Measurements from ENCODE around the gene CDH13. TPM values are rescaled to one million over a fixed set of nuclear protein-coding genes. Genes with fewer than 3 reads are reported as not detected.

The CDH13 gene
- total and polyA plus RNA-seq, 9 of the 15 experiments (the other 6 are each of a cell fraction or from before 2014, with no cell fraction given) = 0.03 TPM; not detected in 8

DNA sequence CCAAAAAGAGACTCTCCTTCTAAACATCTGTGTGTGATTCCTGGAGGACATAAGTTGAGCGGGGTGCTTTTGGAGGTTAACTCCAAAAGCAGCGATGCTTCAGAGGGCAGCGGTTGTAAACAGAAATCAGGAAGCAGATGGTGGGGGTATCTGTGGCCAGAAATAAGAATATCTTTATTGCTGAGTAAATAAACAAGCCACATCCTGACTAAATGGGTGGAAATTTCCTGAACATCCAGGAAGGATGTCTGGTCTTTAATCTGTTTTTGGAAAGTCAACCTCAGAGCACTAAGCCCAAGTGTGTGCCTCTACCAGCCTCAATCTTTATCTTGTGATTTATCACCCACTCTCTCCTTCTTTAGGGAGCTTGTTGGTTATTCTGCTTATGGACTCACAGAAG is 123.3 kb downstream of the CDH13 start:
- H2AFZ ChIP-seq (ENCODE audit: low read depth, low read length) = no peak overlapping the region
- intact Hi-C loops (cut with micrococcal nuclease) = no loop called here
- in situ Hi-C loops (cut with MboI) = no loop called here
- CTCF ChIA-PET (ENCODE audit: low intra/inter-chr PET ratio) = no interaction called here
- H3K9me3 ChIP-seq (replicated peaks; ENCODE audit: control insufficient read depth, insufficient read depth, low read depth, low read length) = no peaks in the 10 kb centered on the region
- POLR2A ChIA-PET = no interaction called here
- no peaks in the 10 kb centered on the region for H3K79me2 ChIP-seq (ENCODE audit: control insufficient read depth, insufficient read depth, low read length)
- no peak overlapping the region for H3K27ac ChIP-seq (ENCODE audit: extremely low read depth, low read depth, low read length)
- no peaks in the 10 kb centered on the region for H4K20me1 ChIP-seq (replicated peaks; ENCODE audit: control insufficient read depth, insufficient read depth, low read length)
- no peak for TF ChIP-seq ZC3H4 (CRISPR knock-in tag; IDR thresholded peaks at IDR 0.05; ENCODE audit: borderline replicate concordance)
- TF ChIP-seq ZNF23 (CRISPR knock-in tag; IDR thresholded peaks at IDR 0.05) = no peak
- TF ChIP-seq, protein P1, sequence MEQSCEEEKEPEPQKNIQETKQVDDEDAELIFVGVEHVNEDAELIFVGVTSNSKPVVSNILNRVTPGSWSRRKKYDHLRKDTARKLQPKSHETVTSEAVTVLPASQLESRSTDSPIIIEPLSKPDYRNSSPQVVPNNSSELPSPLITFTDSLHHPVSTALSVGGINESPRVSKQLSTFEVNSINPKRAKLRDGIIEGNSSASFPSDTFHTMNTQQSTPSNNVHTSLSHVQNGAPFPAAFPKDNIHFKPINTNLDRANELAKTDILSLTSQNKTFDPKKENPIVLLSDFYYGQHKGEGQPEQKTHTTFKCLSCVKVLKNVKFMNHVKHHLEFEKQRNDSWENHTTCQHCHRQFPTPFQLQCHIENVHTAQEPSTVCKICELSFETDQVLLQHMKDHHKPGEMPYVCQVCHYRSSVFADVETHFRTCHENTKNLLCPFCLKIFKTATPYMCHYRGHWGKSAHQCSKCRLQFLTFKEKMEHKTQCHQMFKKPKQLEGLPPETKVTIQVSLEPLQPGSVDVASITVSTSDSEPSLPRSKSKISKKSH (CRISPR knock-in tag; IDR thresholded peaks at IDR 0.05) = no peak
- no peak for TF ChIP-seq FOXK2 (conservative IDR thresholded peaks at IDR 0.05 in 1 of 2, IDR thresholded peaks at IDR 0.05 in 1 of 2; ENCODE audit: low read depth in 2 of 2)
- no peak for TF ChIP-seq ZNF699 (CRISPR knock-in tag; IDR thresholded peaks at IDR 0.05; ENCODE audit: insufficient replicate concordance)
- TF ChIP-seq, protein P2, sequence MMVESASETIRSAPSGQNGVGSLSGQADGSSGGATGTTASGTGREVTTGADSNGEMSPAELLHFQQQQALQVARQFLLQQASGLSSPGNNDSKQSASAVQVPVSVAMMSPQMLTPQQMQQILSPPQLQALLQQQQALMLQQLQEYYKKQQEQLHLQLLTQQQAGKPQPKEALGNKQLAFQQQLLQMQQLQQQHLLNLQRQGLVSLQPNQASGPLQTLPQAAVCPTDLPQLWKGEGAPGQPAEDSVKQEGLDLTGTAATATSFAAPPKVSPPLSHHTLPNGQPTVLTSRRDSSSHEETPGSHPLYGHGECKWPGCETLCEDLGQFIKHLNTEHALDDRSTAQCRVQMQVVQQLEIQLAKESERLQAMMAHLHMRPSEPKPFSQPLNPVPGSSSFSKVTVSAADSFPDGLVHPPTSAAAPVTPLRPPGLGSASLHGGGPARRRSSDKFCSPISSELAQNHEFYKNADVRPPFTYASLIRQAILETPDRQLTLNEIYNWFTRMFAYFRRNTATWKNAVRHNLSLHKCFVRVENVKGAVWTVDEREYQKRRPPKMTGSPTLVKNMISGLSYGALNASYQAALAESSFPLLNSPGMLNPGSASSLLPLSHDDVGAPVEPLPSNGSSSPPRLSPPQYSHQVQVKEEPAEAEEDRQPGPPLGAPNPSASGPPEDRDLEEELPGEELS (CRISPR knock-in tag; IDR thresholded peaks at IDR 0.05; ENCODE audit: borderline replicate concordance) = no peak
- no peak for TF ChIP-seq RHOXF2B (CRISPR knock-in tag; conservative IDR thresholded peaks at IDR 0.05)
- no peak for TF ChIP-seq MYBL2 (IDR thresholded peaks at IDR 0.05; ENCODE audit: low read depth)
- TF ChIP-seq MYBL2 (CRISPR knock-in tag; IDR thresholded peaks at IDR 0.05; ENCODE audit: borderline replicate concordance) = no peak
- no peak for TF ChIP-seq ZNF217 (CRISPR knock-in tag; IDR thresholded peaks at IDR 0.05)
- no peak overlapping the region for H3K9ac ChIP-seq (ENCODE audit: insufficient read depth in 1 of 2, low read depth in 2 of 2, low read length in 2 of 2)
- H3K9me1 ChIP-seq (ENCODE audit: control insufficient read depth, insufficient read depth, low read length) = no peaks in the 10 kb centered on the region
- ATAC-seq = no peak
- no TSS peak for BruUV-seq (replicated peaks)
- no peaks in the 10 kb centered on the region for H3K27me3 ChIP-seq (ENCODE audit: control insufficient read depth in 2 of 2, insufficient read depth in 2 of 2, low read length in 2 of 2)
- DNase-seq (ENCODE audit: extremely low read depth in 1 of 4, low spot score in 3 of 4) = no peak
- WGBS (ENCODE audit: insufficient coverage, low coverage, missing lambda C conversion rate) = 0% methylated on average over 3 of the region's 3 CpGs
- no peak for FAIRE-seq
- H3K36me3 ChIP-seq (ENCODE audit: control insufficient read depth, insufficient read depth, low read length) = no peaks in the 10 kb centered on the region
- no peaks in the 10 kb centered on the region for H3K4me1 ChIP-seq (replicated peaks in 1 of 2; ENCODE audit: control insufficient read depth in 2 of 2, insufficient read depth in 2 of 2, low read length in 2 of 2)
- H3K4me2 ChIP-seq (ENCODE audit: insufficient read depth, low read length) = no peak overlapping the region
- no peak overlapping the region for H3K4me3 ChIP-seq

Data from K562 (cell line).